Stimulated activated CD4-positive, alpha-beta T cell treated with anti-CD3 and anti-CD28 coated beads, Interleukin-4, amount 100 ng/mL, for 48 hours (primary cell): ENCODE data around the gene EHF.
"Not testable (repeated sequence)": the region's sequence is repeated elsewhere in the genome, so short reads cannot be mapped to it uniquely, and the experiment has no call there.

Experiments
- DNase-seq, 2 donors: peaks; one replicate each; pipeline ENCODE4 v3.0.0-alpha.2; 2020; ENCODE audit warnings: low read depth in 2 of 2

The EHF gene

DNA sequence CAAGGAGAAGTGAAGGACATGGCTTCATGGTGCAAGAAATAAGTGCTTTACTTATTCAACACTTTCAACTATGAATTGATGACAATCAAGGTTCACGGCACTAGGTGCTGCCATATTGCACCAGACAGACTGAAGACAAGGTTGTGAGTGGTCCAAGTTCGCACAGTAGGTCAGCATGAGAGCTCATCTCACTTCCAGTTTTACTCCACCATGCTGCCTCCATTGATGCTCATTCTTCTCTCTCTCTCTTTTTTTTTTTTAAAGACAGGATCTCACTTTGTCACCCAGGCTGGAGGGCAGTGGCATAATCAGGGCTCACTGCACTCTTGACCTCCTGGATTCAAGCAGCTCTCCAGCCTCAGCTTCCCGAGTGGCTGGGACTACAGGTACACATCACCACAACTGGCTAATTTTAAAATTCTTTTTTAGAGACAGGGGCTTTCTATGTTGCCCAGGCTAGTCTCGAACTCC lies 47.7 kb downstream of the EHF start:
- no peak for DNase-seq

DNA sequence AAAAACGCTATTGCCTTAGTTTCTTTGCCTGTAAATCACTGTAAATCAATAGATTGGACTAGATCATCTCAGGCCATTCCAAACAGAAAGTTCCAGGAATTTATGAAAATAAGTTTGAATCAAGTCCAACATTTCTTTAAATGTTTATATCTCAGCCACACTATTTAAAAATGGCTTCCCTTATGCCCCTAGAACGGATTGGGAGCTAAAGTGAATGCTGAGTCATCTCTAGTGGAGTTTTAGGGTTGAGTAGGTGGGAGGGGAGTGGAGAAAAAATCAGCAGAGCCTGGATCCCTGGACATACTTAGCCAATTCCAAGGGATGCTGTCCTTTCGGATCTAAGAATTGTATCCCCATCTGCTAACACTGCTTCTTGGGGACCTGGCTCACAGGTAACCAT lies 48.6 kb downstream of the EHF start:
- DNase-seq, result no peak

- no peak for DNase-seq
Measured at GRCh38 chr11:34671117-34671516, 50.2 kb downstream of the EHF start.

GRCh38 chr11:34671946-34672345 lies 51.1 kb downstream of the EHF start:
- DNase-seq, result no peak

GRCh38 chr11:34674038-34674437 lies 53.1 kb downstream of the EHF start:
- no peak for DNase-seq

GRCh38 chr11:34676227-34676626 lies 55.3 kb downstream of the EHF start:
- DNase-seq, result no peak

DNA sequence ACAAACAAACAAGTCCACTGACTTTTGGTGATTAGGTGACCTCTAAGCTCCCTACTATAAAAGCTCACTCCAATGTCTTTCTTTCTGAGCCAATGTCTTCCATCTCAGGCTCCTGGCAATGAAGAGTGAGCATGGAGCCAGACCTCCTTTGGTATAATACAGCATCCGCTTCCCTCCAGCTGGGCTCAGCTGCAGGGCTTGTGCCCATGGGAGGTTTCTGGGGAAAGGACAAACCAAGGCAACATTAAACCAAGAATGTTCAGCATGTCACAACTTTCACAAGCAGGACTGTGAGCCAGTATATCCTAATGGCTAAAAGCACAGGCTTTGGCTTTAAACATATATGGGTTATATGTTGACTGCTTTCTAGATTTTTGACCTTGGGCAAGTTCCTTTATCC lies 58.8 kb downstream of the EHF start:
- DNase-seq, result no peak

DNA sequence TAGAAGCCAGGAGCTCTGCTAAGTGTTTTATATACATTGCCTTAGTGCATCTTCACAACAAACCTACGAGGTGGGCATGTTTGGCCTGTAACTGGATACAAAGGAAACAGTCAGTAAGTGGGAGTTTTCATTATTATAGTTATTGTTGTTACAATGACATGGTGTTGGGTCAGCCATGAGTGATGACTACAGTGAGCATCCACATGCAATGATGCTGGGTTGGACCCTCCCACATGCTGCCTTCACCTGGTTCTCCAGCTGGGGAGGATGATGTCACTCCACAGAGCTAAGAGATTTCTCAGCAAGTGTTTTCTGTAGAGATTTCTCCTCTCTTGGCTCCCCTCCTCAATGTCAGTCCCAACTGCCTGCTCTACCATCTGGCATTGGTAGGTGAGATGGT lies 59.3 kb downstream of the EHF start:
- DNase-seq, result no peak

DNA sequence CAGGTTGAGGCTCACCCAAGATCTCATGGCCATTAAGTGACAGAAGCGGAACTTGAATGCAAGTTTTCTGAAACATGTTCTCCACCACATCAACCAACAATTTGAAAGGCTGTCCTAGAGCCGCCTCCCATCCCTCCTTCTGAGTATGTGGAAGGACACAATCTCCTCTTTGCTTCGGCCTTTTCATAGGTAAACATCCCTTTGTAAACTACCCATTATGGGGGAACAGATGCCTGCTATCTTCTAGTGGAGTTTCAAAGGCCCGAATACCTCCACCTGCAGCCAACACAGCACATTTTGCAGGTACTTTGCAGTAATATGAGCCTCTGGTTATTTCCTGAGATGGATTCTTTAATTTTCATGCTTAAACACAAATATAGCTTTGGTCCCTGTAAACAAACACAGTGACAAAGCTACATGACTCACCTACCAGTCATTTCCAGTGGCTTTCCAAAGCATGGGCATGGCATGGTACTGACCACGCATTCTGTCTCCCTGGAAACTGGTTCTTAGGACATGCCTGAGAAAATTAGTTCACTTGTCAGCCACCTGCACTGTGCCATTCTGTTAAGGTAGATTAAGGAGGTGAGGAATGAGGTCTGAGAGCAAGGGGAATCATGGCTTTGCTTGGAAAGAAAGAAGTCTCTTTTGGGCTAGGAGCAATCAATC lies 60.2 kb downstream of the EHF start:
- no peak for DNase-seq

GRCh38 chr11:34682825-34683224 lies 61.9 kb downstream of the EHF start:
- no peak for DNase-seq

GRCh38 chr11:34683396-34683795 lies 62.5 kb downstream of the EHF start:
- DNase-seq, result no peak

DNA sequence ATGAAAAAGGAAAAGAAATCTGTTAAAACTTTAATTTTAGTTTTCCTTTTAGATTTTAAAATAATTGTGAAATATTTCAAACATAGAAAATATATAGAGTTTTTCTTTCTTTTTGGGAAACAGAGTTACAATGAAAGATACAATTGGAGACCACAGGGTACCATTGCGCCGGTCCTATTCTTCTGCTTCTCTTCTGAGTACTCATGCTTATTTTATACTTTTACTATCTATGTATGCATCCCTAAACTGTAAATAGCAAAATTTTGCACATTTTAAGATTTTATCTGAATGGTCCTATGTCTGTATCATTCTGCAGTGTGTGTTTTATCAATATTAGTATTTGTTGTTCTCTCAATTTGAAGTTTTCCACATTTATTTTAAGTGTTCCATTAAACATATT lies 65.0 kb downstream of the EHF start:
- DNase-seq, result no peak

GRCh38 chr11:34692299-34692698 lies 71.4 kb downstream of the EHF start:
- not testable (repeated sequence) for DNase-seq

GRCh38 chr11:34696862-34697261 lies 76.0 kb downstream of the EHF start:
- no peak for DNase-seq

DNA sequence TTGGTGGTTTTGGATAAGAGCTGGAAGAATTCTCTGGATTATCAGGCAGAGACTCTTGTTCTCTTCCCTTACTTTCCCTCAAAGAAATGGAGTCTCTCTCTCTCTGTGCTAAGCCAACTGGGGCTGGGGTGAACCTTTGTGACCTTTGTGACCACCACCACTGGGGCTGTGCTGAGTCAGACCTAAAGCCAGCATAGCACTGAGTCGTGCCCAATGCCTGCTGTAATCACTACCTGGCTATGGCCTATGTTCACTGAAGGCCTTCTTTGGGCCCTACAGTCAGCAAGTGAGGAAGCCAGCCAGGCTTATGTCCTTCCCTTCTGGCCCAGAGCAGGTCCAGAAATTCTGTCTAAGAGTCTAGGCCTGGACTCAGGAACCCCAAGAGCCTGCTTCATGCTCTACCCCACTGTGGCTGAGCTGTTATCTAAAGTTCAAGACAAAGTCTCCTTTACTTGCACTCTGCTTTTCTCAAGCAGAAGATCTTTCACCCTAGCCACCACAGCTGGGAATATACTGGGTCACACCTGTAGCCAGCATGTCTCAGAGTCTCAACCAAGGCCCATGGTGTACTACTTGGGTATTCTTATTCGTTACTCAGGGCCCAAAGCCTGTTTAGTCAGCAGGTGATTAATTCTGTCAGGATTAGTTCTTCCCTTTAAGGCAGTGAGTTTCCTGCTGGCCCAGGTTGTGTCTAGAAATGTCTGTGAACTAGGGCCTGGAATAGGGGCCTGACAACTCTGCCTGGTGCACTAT lies 86.0 kb downstream of the EHF start:
- no peak for DNase-seq

DNA sequence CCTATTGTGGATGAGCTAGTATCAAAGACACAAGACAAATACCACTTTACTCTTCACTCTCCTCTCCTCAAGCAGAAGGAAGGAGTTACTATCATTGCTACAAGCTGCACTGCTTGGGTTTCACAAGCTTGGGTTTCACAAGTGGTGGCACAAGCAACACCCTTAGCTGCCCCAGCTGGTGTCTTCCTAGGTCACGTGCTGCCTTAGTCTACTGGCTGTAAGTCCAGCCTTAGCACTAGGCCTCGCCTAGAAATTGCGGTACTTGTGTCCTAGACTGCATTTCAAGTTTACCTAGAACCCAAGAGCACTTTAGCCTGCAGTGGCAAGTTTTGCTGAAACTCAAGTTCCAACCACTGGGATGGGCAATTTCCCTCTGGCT lies 86.6 kb downstream of the EHF start:
- no peak for DNase-seq
